NCI-H1417 treated with DMSO at 0.1 percent for 48 hours (cell line): Measurements from ENCODE around the gene PARVB.

ENCODE experiments used
- DNase-seq: peaks from one replicate; lab custom pipeline; 2025; lab: John Stamatoyannopoulos, UW

PARVB gene

DNA sequence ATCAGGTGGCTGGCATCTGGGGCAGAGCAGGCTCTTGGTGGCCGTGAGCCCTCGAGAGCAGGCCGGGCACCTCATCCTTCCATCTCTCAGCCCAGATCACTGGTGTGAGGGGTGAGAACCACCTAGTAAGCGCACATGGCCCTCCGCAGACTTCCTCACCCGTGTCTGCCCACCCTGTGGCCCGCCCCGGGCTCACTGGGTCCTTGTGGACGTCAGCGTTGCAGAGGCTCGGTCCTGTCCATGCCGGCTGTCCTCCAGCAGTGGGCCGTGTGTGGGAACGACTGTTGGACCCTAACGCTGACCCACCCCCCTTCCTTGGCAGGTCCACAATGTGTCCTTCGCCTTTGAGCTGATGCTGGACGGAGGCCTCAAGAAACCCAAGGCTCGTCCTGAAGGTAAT lies 139.4 kb downstream of the PARVB start:
- DNase-seq: no peak

GRCh38 chr22:44164031-44164430 lies 139.9 kb downstream of the PARVB start:
- DNase-seq: no peak

- DNase-seq: no peak
These were observed 141.3 kb downstream of the PARVB start for GRCh38 chr22:44165286-44165874.

DNA sequence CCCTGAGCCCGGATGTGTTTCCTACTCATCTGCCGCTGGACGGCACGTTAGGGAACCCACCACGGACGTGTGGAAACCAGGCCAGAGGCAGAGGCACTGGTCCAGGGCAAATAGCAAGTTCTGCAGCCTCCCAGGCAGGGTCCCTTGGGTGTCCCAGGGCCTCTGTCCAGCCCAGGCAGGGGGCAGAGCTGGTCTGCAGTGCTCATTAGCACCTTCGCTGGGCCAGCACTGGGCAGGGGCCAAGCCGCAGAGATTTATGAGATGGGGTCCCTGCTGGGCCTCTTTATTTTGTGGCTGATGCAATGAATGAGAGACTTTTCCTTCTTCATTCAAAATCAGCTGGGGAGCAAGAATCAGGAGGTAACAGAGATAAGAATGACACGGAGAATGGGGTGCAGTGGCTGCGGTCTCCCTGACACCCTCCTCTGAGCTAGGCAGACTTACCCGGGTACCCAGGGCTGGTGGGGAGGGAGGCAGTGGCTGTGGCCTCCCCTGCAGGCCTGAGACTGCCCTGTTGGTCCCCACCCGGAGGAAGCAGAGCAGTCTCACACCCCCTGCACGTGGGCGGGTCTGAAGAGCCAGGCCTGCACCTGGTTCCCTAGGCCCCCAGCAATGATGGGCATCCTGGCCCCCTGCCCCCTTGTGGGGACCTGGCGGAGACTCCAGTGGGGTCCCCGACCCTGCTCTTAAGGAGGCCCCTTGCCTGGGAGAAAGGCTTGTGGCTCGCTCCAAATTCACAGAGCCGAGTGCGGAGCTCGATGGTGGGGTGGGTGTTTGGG lies 142.6 kb downstream of the PARVB start:
- no peak for DNase-seq

GRCh38 chr22:44167501-44167900 lies 143.4 kb downstream of the PARVB start:
- DNase-seq: no peak

GRCh38 chr22:44168206-44168605 lies 144.1 kb downstream of the PARVB start:
- no peak for DNase-seq

- no peak for DNase-seq
These were observed 146.4 kb downstream of the PARVB start for GRCh38 chr22:44170470-44170869.

DNA sequence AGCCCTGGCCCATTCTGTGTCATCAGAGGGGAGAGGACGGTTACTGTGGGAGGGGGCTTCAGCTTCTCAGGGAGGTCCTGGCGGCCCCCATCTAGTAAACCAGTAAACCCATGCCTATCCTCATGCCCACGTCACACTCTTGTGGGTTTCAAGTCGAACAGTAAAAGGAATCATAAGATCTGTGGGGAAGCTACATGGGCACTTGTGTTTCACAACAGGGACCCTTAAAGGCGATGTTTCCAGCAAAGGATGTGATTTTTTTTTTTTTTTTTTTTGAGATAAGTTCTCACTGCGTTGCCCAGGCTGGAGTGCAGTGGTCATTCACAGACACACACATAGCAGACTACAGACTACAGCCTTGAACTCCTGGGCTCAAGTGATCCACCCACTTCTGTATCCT lies 147.5 kb downstream of the PARVB start:
- DNase-seq: no peak

DNA sequence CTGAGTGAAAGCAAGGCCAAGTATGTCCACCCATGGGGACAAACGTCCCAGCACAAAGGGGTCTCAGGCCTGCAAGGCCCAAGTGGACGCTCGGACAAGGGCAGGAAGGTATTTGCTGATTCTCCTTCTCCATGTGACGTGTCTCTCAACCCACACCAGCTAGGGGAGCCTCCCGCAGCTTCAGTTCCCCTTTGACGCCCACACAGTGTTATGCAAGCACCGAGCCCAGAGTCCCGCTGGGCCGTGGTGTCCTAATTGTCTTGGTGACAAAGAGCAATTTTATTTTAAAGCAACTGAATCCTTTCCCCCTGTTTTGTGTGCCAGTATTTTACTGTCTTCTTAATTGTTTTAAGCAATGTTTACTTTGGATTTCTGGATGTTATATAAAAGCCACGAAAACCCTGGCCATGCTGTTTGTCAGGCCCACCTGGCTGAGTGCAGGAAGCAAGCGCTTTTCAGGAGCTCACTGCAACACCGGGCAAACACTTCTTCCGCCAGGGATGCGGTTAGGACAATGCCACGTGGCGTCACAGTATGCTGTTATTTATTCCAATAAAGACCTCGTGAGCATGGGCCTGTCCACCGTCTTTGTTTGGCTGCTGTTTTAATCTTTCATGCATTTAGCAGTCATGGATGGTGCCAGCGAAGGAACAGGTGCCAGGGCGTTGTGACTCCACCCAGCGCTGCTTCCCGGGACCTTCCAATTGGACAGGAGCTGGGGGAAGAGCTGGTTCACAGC lies 148.4 kb downstream of the PARVB start:
- DNase-seq: no peak

GRCh38 chr22:44173154-44173553 lies 149.1 kb downstream of the PARVB start:
- no peak for DNase-seq

- no peak for DNase-seq
These were observed 151.6 kb downstream of the PARVB start for GRCh38 chr22:44175676-44176075.

- no peak for DNase-seq
These were observed 155.3 kb downstream of the PARVB start for GRCh38 chr22:44179196-44179988.

- DNase-seq: no peak
These were observed 156.0 kb downstream of the PARVB start for GRCh38 chr22:44179989-44180705.

GRCh38 chr22:44180706-44181032 lies 156.6 kb downstream of the PARVB start, which contains the start of gene PARVG:
TSS of gene PARVG (plus strand) at chr22:44180925. CDS start at chr22:44183330, 2,405 bp downstream.
- no peak for DNase-seq

- no peak for DNase-seq
These were observed 157.2 kb downstream of the PARVB start for GRCh38 chr22:44181033-44181911.

DNA sequence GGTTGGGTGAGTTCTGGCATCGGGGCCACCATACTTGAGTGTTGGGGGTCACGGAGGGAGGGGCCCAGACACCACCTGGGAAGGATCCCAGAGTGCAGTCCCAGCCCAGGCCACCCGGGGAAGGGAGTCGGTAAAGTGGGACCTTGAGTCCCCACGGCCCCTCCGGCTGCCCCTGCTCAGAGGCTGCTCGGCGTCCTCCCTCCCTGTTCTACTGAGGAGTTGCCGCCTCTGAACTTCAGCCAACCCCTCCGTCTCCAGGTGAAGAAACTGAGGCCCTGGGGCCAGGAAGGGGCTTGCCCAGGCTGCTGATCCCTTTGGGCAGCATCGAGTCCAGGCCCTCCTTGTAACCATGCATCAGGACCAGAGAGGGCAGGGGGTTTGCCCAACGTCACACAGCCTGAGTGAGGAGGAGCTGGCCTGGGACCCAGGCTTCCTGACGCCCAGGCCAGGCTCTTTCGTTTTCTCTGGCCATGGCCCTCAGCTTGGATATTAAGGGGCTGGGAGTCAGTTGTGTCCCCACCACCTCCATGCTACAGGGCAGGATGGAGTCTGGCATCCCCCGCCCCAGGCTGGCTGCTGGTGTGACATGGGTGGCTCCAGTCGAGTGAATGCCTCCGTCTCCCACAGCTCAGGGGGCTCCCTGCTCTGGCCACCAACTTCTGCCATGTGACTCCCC lies 157.9 kb downstream of the PARVB start:
- no peak for DNase-seq

DNA sequence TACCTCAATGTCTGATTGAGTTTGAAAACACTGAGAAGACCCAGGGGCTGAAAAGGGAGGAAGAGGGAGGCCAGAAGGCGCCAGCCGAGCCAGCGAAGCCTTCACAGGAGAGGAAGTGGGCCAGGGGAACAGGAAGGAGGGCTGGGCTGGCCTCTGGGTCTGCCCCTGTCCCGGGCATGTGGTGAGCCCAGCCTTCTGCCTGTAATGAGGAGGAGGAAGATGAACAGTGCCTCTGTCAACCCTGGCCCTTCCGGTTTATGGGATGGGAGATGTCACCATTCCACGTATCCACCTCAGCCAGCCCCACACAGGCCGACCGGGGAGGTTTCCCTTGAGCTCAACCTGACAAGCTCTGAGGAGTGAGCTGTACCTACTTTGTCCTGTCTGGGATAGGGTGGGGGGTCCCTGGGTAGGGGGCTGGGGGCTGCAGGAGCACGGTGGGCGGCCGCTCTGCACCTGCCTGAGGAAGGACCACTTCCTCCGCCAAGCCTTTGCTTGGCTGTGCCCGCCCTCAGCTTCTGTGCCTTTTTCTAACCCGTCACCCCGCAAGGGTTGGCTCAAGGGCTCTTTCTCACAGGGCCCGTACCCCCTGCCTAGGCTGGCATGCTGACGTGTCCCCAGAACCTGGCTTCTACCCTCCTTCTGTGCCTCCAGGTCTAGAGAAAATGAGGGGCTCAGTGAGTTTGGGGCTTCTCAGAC lies 158.6 kb downstream of the PARVB start:
- DNase-seq: no peak

- DNase-seq: no peak
These were observed 159.1 kb downstream of the PARVB start for GRCh38 chr22:44183287-44183588.

GRCh38 chr22:44184006-44184405 lies 159.9 kb downstream of the PARVB start:
- DNase-seq: no peak
